Subcutaneous adipose tissue (tissue), 4 donors: Measurements from ENCODE around the gene RHCG. TPM values are rescaled to one million over a fixed set of nuclear protein-coding genes. Genes with fewer than 3 reads are reported as not detected.

Experiments
- CTCF ChIP-seq: fragments of 450-650 bp; IDR thresholded peaks from one replicate; pipeline ENCODE4 v1.5.1; 2016; ENCODE audit warnings: low read depth, mild to moderate bottlenecking, control low read depth, antibody characterized with exemption, moderate library complexity
- total RNA-seq, 4 donors: library from RNA; depleted of rRNA; stranded (reverse); fragments of >200 nt; gene quantifications; one replicate each; pipeline ENCODE4 v1.1.0, GENCODE V29; 2016

The RHCG gene
- total RNA-seq, 4 donors from 2014 or later = 0.82 to 1.9 TPM; not detected in 2

- TF ChIP-seq CTCF = no peak
Measured at GRCh38 chr15:89494941-89495637, 1.3 kb downstream of the RHCG start.

GRCh38 chr15:89494031-89494430 lies 2.4 kb downstream of the RHCG start:
- TF ChIP-seq CTCF = no peak

- no peak for TF ChIP-seq CTCF
Measured at GRCh38 chr15:89492934-89493631, 3.3 kb downstream of the RHCG start.

- TF ChIP-seq CTCF = no peak
Measured at GRCh38 chr15:89492111-89492641, 4.2 kb downstream of the RHCG start.

GRCh38 chr15:89490814-89491315 lies 5.5 kb downstream of the RHCG start:
- no peak for TF ChIP-seq CTCF

- no peak for TF ChIP-seq CTCF
Measured at GRCh38 chr15:89490081-89490813, 6.1 kb downstream of the RHCG start.

- no peak for TF ChIP-seq CTCF
Measured at GRCh38 chr15:89489376-89489775, 7.0 kb downstream of the RHCG start.
